ENCODE results near the gene PSME2. TPM values are rescaled to one million over a fixed set of nuclear protein-coding genes. Genes with fewer than 3 reads are reported as not detected.

Gene PSME2, protein sequence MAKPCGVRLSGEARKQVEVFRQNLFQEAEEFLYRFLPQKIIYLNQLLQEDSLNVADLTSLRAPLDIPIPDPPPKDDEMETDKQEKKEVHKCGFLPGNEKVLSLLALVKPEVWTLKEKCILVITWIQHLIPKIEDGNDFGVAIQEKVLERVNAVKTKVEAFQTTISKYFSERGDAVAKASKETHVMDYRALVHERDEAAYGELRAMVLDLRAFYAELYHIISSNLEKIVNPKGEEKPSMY
- total RNA-seq (100 to 1,000 TPM in 1 of 4 donors, 10 to 100 TPM in 3; 30.1 to 179 (median 76.0) TPM), polyA plus RNA-seq (10 to 100 TPM; 64.7 to 80.0 (median 76.4) TPM)
- long read RNA-seq, donor 1, transcript PSME2-205 (2 exons, 496 nt) = minor isoform, 5 of 47 reads
- long read RNA-seq, donor 1, transcript PSME2-201 (11 exons, 1,404 nt) = major isoform, 40 of 47 reads
- long read RNA-seq, donor 1, partial matches to known transcripts = 1 of 47 reads
- long read RNA-seq, donor 1, other reads (novel, unspliced or antisense) = 1 of 47 reads
- long read RNA-seq, donor 2, transcript PSME2-201 (11 exons, 1,404 nt) = major isoform, 21 of 29 reads
- long read RNA-seq, donor 2, partial matches to known transcripts = 1 of 29 reads
- long read RNA-seq, donor 2, other reads (novel, unspliced or antisense) = 6 of 29 reads

DNA sequence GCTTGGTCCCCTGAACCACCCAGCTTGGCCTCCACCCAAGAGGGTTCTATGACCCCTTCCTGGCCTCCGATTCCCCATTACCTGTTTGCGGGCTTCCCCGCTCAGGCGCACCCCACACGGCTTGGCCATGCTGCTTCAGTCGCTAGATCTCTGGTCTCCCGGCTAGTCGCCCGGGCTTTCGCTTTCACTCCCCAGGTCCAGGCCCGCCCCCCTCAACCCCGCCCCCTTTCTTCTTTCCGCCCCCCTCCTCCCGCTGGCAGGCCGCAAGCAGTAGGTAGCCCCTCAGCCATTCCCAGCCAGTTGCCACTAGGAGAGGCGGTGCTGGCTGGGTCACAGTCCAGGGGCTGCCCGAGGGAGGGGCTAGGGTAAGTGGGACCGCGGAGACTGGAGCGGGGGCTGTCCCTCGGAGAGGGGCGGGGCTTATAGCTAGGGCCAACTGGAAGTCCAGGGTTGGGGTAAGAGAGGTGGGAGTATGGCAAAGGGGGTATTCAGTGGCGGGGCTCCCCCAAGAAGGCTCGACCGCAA lies at the start of gene PSME2:
TSS of gene PSME2 (minus strand) at position 158 of the 525 bp plus-strand sequence. CDS start at position 129, 29 bp downstream.
- intact Hi-C loops (cut with DNase I) = loop anchor here (5.0 kb wide), 1 partner anchor 34 kb away; the partner anchor contains the start of genes DCAF11 (in 2 of the 2) and NRL (in 2 of the 2)
- Histone ChIP-seq H3K27ac (peak within 1 kb of the TSS; percentile 86), H3K9me3 (no peaks in the 10 kb centered on the region), H3K4me1 (peaks cover 42% of the 10 kb centered on the region), H3K36me3 (ENCODE audit: insufficient read depth in 1 of 2, low read depth in 1 of 2) (peaks cover 0 to 47% of the 10 kb centered on the region in 2 donors), H3K4me3 (peak within 1 kb of the TSS; percentile 97), H3K27me3 (ENCODE audit: insufficient read depth in 3 of 3, low read length in 2 of 3) (no peaks in the 10 kb centered on the region)
- DNase-seq (peak; percentile 95 to 96), ATAC-seq (peak; percentile 81 to 86 (median 84))
- TF ChIP-seq, protein P1, sequence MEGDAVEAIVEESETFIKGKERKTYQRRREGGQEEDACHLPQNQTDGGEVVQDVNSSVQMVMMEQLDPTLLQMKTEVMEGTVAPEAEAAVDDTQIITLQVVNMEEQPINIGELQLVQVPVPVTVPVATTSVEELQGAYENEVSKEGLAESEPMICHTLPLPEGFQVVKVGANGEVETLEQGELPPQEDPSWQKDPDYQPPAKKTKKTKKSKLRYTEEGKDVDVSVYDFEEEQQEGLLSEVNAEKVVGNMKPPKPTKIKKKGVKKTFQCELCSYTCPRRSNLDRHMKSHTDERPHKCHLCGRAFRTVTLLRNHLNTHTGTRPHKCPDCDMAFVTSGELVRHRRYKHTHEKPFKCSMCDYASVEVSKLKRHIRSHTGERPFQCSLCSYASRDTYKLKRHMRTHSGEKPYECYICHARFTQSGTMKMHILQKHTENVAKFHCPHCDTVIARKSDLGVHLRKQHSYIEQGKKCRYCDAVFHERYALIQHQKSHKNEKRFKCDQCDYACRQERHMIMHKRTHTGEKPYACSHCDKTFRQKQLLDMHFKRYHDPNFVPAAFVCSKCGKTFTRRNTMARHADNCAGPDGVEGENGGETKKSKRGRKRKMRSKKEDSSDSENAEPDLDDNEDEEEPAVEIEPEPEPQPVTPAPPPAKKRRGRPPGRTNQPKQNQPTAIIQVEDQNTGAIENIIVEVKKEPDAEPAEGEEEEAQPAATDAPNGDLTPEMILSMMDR (IDR thresholded peaks at IDR 0.05) = no peak
- 0 to 1% (median 0%) methylated on average over 17 to 25 of the region's 25 CpGs for WGBS, 3 donors

DNA sequence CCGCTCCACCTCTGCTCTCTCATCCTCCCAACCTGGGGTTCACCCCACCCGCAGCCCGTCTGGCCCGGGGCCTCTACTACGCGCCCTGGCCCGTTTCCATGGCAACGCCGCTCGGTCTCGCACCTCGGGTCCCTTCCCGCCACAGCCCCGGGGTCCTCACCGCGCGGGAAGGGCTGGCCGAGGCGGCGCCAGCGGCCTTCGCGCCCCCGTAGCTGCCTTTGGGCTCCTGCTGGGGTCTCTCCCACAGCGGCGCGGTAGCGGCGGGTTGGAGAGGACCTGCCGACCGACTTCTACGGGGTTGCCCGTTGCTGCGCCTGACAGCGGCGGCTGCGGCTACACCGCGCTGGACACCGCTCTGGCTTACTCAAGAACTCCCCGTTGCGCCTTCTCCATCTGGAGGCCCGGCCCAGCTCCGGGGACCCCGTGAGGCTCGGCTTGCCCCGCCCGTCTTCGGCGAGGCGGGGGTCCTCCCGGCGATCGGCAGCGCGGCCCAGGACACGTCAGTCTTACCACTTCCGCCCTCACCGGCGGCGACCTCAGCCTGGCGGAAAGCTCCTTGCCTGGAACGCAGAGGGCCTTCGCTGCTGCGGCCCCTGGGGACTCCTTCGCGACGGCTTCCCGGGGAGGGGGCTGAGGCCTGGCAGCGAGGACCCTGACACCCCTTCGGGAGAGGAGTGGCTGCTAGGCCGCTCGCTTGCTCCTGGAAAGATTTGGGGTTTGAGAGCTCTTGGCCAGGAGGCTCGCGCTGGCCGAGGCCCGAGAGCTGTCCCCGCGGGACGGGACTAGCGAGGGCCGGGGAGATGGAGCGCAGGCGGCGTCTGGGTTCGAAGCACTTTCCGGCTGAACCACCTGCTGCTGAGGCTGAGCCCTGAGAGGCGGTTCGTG lies 49.0 kb upstream of the PSME2 start, which contains the start of gene TM9SF1:
TSS of gene TM9SF1 (minus strand) at position 256 of the 885 bp plus-strand sequence. CDS start 422 bp downstream, outside the sequence.
- intact Hi-C loops (cut with DNase I) = no loop called here
- TF ChIP-seq, protein P1 (IDR thresholded peaks at IDR 0.05) = no peak
- H3K36me3 ChIP-seq (ENCODE audit: insufficient read depth in 1 of 2, low read depth in 1 of 2) = peaks cover 0 to 35% of the 10 kb centered on the region in 2 donors

DNA sequence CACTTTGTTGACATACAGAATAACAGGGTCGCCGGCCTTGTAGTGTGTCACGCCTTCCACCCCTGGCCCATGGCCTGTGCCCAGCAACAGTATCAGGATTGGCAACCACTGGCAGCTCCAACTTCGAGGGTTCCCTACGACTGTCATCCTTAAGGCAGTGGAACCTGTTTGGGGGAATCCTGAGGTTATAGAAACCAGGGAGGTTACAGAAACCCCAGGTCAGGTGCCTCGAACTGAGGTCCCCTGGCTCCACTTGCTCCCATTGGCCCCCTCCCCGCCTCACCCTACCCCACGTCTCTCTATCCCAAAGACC lies 48.4 kb upstream of the PSME2 start:
- no peaks in the 10 kb centered on the region for H3K27me3 ChIP-seq (ENCODE audit: insufficient read depth in 3 of 3, low read length in 2 of 3)
- H3K9me3 ChIP-seq = no peaks in the 10 kb centered on the region
- intact Hi-C loops (cut with DNase I) = no loop called here
- peaks cover 22% of the 10 kb centered on the region for H3K4me1 ChIP-seq
- WGBS, 3 donors = 46 to 47% (median 46%) methylated on average over 8 of the region's 8 CpGs
- peak in 2 of 4 donors; percentile 1 for ATAC-seq
- no peak for DNase-seq
- peak overlapping the region; percentile 96 for H3K27ac ChIP-seq
- peak overlapping the region; percentile 89 for H3K4me3 ChIP-seq
- peaks cover 0 to 41% of the 10 kb centered on the region in 2 donors for H3K36me3 ChIP-seq (ENCODE audit: insufficient read depth in 1 of 2, low read depth in 1 of 2)
- TF ChIP-seq, protein P1 (IDR thresholded peaks at IDR 0.05) = no peak

More for the DNA sequence above, 49.0 kb upstream of the PSME2 start, which contains the start of gene TM9SF1:
- DNase-seq (peak; percentile 91 to 95), ATAC-seq (peak; percentile 93 to 97 (median 94))
- peak within 1 kb of the TSS; percentile 89 for H3K4me3 ChIP-seq
- peak within 1 kb of the TSS; percentile 96 for H3K27ac ChIP-seq
- no peaks in the 10 kb centered on the region for H3K27me3 ChIP-seq (ENCODE audit: insufficient read depth in 3 of 3, low read length in 2 of 3)
- WGBS, 3 donors = 0 to 1% (median 1%) methylated on average over 82 to 89 of the region's 89 CpGs
- H3K9me3 ChIP-seq = no peaks in the 10 kb centered on the region
- H3K4me1 ChIP-seq = peaks cover 22% of the 10 kb centered on the region

DNA sequence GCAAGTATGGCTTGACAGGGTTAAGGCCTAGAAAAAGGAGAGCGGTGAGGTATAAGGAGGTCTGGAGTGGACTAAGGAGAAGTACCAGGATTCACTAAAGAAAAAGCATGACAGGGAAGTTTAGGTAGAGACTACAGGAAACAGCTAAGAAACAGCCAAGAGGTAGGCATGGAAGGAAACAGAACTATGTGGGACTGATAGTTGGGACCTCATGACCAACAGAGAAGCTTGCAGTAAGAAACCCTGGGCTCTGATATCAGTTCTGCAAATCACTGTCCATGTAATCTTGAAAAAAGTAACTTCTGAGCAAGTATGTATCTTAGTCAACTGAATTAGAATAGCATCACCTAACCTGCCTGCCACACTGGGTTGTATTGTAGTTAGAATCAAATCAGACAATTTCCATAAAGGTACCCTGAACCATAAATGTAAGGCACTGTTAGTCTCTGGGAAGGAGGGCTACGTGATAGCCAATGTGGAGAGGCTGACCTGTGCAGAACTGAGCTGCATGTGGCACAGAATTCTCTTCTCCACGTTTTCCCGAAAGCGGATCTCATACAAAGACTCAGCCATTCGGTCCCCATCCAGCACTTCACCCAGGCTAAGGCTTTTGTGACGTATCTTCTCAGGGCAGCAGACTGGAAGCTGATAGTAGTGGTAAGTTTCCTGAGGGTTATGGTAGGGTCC lies 47.9 kb upstream of the PSME2 start:
- Histone ChIP-seq H3K27me3 (ENCODE audit: insufficient read depth in 3 of 3, low read length in 2 of 3) (no peaks in the 10 kb centered on the region), H3K9me3 (no peaks in the 10 kb centered on the region), H3K4me3 (peak overlapping the region; percentile 89), H3K4me1 (peaks cover 26% of the 10 kb centered on the region), H3K27ac (peak overlapping the region; percentile 96), H3K36me3 (ENCODE audit: insufficient read depth in 1 of 2, low read depth in 1 of 2) (peaks cover 0 to 45% of the 10 kb centered on the region in 2 donors)
- 65 to 72% (median 71%) methylated on average over 7 of the region's 7 CpGs for WGBS, 3 donors
- intact Hi-C loops (cut with DNase I) = no loop called here
- no peak for DNase-seq
- no peak for ATAC-seq
- TF ChIP-seq, protein P1 (IDR thresholded peaks at IDR 0.05) = no peak
